Effector CD4-positive, alpha-beta T cell (primary cell): ENCODE data around the gene PHF21B.
"Not testable (repeated sequence)": the region's sequence is repeated elsewhere in the genome, so short reads cannot be mapped to it uniquely, and the experiment has no call there.

Source experiments
- DNase-seq: peaks from one replicate; pipeline ENCODE4 v3.0.0-alpha.2; 2020

The PHF21B gene

GRCh38 chr22:44862981-44863860 is 146.6 kb downstream of the PHF21B start:
- no peak for DNase-seq

- no peak for DNase-seq
Measured at GRCh38 chr22:44862281-44862680, 147.5 kb downstream of the PHF21B start.

GRCh38 chr22:44861245-44861644 is 148.6 kb downstream of the PHF21B start:
- no peak for DNase-seq

GRCh38 chr22:44860311-44860710 is 149.5 kb downstream of the PHF21B start:
- DNase-seq, result no peak

- DNase-seq, result no peak
Measured at GRCh38 chr22:44859641-44860040, 150.2 kb downstream of the PHF21B start.

GRCh38 chr22:44858819-44859218 is 151.0 kb downstream of the PHF21B start:
- DNase-seq, result not testable (repeated sequence)

DNA sequence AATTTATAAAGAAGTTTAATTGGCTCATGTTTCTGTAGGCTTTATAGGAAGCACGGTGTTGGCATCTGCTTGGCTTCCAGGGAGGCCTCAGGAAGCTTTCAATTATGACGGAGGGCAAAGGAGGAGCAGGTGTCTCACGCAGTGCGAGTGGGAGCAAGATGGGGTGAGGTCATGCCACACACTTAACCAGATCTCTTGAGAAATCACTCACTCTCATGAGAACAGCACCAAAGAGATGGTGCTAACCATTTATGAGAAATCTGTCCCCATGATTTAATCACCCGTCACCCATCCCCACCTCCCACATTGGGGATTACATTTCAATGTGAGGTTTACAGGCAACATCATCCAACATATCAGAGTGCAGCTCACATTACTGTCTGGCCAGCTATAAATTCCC is 153.9 kb downstream of the PHF21B start:
- no peak for DNase-seq

GRCh38 chr22:44854641-44855040 is 155.2 kb downstream of the PHF21B start:
- DNase-seq, result not testable (repeated sequence)

GRCh38 chr22:44850946-44851345 is 158.9 kb downstream of the PHF21B start:
- no peak for DNase-seq

- no peak for DNase-seq
Measured at GRCh38 chr22:44848791-44849420, 160.9 kb downstream of the PHF21B start.

- no peak for DNase-seq
Measured at GRCh38 chr22:44848296-44848741, 161.5 kb downstream of the PHF21B start.

DNA sequence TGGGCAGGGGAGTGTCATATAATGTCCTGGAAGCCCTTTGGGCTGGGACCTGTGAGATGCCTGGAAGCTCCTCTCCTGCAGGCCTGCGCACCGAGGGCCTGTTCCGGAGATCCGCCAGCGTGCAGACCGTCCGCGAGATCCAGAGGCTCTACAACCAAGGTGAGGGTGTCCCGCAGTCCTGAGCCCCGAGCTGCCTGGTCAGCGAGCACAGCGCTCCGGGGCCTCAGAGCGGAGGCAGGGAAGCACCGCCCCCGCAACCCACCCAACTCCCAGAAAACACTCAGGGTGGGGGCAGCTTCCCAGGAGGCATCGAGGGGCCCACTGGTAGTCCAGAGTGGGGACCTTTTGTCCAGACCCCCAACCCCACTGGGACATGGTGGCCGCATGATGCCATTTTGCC is 161.9 kb downstream of the PHF21B start:
- no peak for DNase-seq

DNA sequence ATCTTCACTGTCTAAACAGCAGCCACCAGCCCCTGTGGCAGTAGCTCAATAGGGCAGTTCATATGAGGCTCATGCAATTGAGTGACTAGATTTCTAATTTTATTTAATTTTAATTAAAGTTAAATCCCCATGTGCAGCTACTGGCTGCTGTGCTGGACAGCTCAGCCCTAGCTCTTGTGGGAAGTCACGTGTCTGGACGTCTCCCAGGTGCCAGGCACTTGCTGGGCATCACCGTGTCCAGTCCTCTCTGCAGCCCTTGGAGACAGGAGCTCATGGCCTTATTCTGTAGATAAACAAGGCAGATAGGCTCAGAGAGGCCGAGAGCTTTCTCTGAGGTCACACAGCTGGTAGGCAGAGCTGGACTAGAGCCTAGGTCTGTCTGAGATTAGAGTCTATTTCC is 162.4 kb downstream of the PHF21B start:
- DNase-seq, result no peak

DNA sequence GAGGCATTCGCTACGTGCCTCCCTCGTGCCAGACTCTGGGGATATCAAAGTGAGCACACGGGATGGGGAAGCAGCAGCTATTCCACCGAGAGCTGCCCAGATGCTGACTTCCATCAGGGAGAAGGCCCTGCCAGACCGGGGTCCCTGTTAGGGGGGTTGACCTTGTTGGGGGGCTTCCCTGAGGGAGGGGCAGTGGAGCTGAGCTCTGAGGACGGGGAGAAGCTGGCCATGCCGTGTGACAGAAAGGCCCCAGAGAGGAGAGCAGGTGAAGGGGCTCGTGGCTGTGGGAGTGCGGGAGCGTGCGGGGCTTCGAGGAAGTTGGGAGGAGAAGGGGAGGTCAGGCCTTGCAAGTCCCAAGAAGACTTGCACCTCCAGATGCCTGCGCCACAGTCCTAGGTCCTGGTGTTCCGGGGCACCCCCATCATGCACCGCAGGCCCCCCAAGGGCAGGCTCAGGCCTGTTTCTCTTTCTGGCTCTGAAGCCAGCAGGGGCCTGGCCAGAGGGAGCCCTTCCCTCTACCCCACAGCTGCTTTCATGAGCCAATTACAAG is 163.0 kb downstream of the PHF21B start:
- DNase-seq, result no peak

GRCh38 chr22:44845796-44846720 is 163.7 kb downstream of the PHF21B start:
- no peak for DNase-seq

- no peak for DNase-seq
Measured at GRCh38 chr22:44845191-44845590, 164.6 kb downstream of the PHF21B start.

DNA sequence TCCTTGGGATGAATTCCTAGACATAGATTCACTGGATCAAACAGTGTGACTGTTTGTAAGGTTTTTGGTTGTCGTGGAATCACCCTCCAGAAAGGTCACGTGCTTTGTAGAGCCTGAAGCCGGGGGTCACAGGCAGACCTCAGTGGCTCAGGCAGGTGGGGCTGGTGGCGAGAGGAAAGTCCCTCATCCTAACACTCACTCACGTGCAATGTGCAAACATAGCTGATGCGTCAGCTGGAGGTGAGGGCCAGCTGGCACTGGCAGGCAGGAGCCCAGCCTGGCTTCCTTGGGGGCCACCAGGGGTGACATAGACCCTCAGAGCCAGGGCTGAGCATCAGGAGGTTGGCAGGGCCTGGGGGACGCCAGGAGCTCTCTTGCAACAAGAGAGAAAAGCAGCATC is 167.4 kb downstream of the PHF21B start:
- no peak for DNase-seq

GRCh38 chr22:44840611-44841322 is 169.0 kb downstream of the PHF21B start:
- no peak for DNase-seq

GRCh38 chr22:44839721-44840120 is 170.1 kb downstream of the PHF21B start:
- DNase-seq, result no peak

GRCh38 chr22:44839061-44839460 is 170.7 kb downstream of the PHF21B start:
- DNase-seq, result no peak

DNA sequence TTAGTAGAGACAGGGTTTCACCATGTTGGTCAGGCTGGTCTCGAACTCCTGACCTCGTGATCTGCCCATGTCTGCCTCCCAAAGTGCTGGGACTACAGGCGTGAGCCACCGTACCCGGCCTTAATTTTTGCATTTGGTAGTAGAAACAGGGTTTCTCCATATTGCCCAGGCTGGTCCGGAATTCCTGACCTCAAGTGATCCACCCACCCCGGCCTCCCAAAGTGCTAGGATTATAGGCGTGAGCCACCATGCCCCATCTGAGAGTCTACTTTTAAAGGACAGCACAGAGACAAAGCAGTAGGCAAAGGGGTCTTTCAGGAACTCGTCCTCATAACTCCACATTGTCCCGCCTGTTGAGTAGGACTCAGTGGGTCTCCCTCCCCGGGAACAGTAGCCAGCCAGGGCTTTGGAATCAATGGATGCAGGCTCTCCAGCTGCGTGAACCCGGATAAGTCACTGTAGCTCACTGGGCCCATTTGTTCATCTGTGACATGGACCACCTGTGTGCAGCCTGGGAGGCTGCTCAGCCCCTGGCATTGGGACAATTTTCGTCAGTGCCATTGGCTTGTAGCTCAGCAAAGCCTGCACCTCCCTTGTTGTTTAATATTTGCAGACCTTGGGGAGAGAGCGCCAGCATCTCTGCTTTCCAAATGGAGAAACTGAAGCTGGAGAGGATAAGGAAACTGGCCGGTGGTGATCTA is 171.3 kb downstream of the PHF21B start:
- no peak for DNase-seq
